HCT116 (cell line): ENCODE data around the gene SCGB1D2. TPM values are rescaled to one million over a fixed set of nuclear protein-coding genes. Genes with fewer than 3 reads are reported as not detected.

Source experiments
- ATAC-seq: fragments of 200-7000 bp; cut with Tn5 transposase; 2 replicates; pipeline ENCODE4 v1.9.1; 2020; ENCODE audit warnings: mild to moderate bottlenecking, moderate library complexity
- BruUV-seq: library from RNA; stranded (reverse); fragments of 400-500 nt; replicated peaks from 2 replicates; lab custom pipeline; 2021; lab: Mats Ljungman, UMichigan
- CTCF ChIA-PET: fragments of 300-600 bp; sonication (Branson Sonifier 250); formaldehyde crosslinking; loops from one replicate; lab custom pipeline; 2021; ENCODE audit warnings: antibody characterized with exemption; lab: Charles Lee
- POLR2A ChIA-PET: fragments of 300-600, 350-600 bp; sonication (Branson Sonifier 250); formaldehyde crosslinking; loops from one replicate; lab custom pipeline; 2021; ENCODE audit warnings: antibody characterized with exemption; lab: Charles Lee
- RAD21 ChIA-PET, 2 experiments: fragments of 300-600 bp; sonication (Branson Sonifier 250); formaldehyde crosslinking; loops; one replicate each; lab custom pipeline; 2023; ENCODE audit warnings: low total read pairs in 2 of 2; ENCODE audit not compliant: uncharacterized antibody in 2 of 2, unreplicated experiment in 2 of 2, low non-redundant PET in 1 of 2; lab: Charles Lee
- DNase-seq: peaks from one replicate; pipeline ENCODE4 v3.0.0-alpha.2; 2010; ENCODE audit warnings: low read depth, low spot score
- H2AFZ ChIP-seq: fragments of 200-600 bp; shearing (Covaris generic), sonication (generic); 2 replicates; pipeline ENCODE4 v1.6.1; 2017; ENCODE audit warnings: low read depth, mixed run types, mixed read lengths, antibody characterized with exemption, low read length; ENCODE audit not compliant: poor library complexity, severe bottlenecking
- H3K27ac ChIP-seq: 2 replicates; pipeline ENCODE4 v1.5.1; 2012; ENCODE audit warnings: low read depth, low read length
- H3K27me3 ChIP-seq: fragments of 200-600 bp; sonication (generic); 2 replicates; pipeline ENCODE4 v1.6.1; 2016; ENCODE audit warnings: mixed run types, low read length, mixed read lengths; ENCODE audit not compliant: insufficient read depth
- H3K36me3 ChIP-seq, 2 experiments: fragments of 200-500 bp in 1 of 2; fragments of 200-600 bp in 1 of 2; sonication (Bioruptor generic) in 1 of 2; sonication (generic) in 1 of 2; 2 replicates each; pipeline versions ENCODE4 v1.5.1 to v1.6.1; 2014 to 2016; ENCODE audit warnings: low read length in 2 of 2, inconsistent platforms in 1 of 2, mixed read lengths in 1 of 2, mixed run types in 1 of 2; ENCODE audit not compliant: insufficient read depth in 2 of 2, control insufficient read depth in 1 of 2
- H3K4me1 ChIP-seq, 2 experiments: fragments of 200-600 bp in 1 of 2; sonication (generic) in 1 of 2; 2 replicates each; pipeline versions ENCODE4 v1.5.1 to v1.6.1; 2012 to 2017; ENCODE audit warnings: low read length in 2 of 2, inconsistent platforms in 1 of 2, mild to moderate bottlenecking in 1 of 2, mixed read lengths in 1 of 2, mixed run types in 1 of 2, moderate library complexity in 1 of 2; ENCODE audit not compliant: insufficient read depth in 2 of 2, control insufficient read depth in 1 of 2
- H3K4me2 ChIP-seq: fragments of 200-600 bp; sonication (generic); 2 replicates; pipeline ENCODE4 v1.6.1; 2017; ENCODE audit warnings: mixed run types, low read length, mixed read lengths
- H3K4me3 ChIP-seq, 2 experiments: fragments of 200-600 bp in 1 of 2; sonication (generic) in 1 of 2; replicated peaks in 1 of 2; 2 replicates each; pipeline ENCODE4 v1.5.1; 2011 to 2016; ENCODE audit warnings: low read length in 2 of 2, control low read depth in 1 of 2, low read depth in 1 of 2, mild to moderate bottlenecking in 1 of 2, mixed read lengths in 1 of 2, mixed run types in 1 of 2
- H3K79me2 ChIP-seq: fragments of 200-600 bp; sonication (generic); 2 replicates; pipeline ENCODE4 v1.6.1; 2017; ENCODE audit warnings: mild to moderate bottlenecking, mixed run types, low read length, moderate library complexity, mixed read lengths; ENCODE audit not compliant: insufficient read depth
- H3K9ac ChIP-seq: fragments of 200-600 bp; sonication (generic); 2 replicates; pipeline ENCODE4 v1.6.1; 2016; ENCODE audit warnings: low read length, mixed read lengths
- H3K9me2 ChIP-seq: fragments of 200-600 bp; sonication (generic), shearing (Covaris generic); 2 replicates; pipeline ENCODE4 v1.6.1; 2017; ENCODE audit warnings: mixed run types, mild to moderate bottlenecking, moderate library complexity; ENCODE audit not compliant: insufficient read depth
- H3K9me3 ChIP-seq, 2 experiments: fragments of 200-500 bp in 1 of 2; fragments of 200-600 bp in 1 of 2; sonication (Bioruptor generic) in 1 of 2; sonication (generic) in 1 of 2; 2 replicates each; pipeline ENCODE4 v1.6.1; 2014 to 2017; ENCODE audit warnings: low read length in 2 of 2, mixed read lengths in 2 of 2, inconsistent platforms in 1 of 2, low read depth in 1 of 2, mild to moderate bottlenecking in 1 of 2, mixed run types in 1 of 2, moderate library complexity in 1 of 2; ENCODE audit not compliant: control insufficient read depth in 1 of 2, insufficient read depth in 1 of 2
- H4K20me1 ChIP-seq: fragments of 200-600 bp; sonication (generic), shearing (Covaris generic); 2 replicates; pipeline ENCODE4 v1.6.1; 2017; ENCODE audit warnings: mixed run types, mild to moderate bottlenecking, moderate library complexity; ENCODE audit not compliant: insufficient read depth
- CBX3 ChIP-seq: IDR thresholded peaks from 2 replicates; pipeline ENCODE4 v1.6.1; 2012; ENCODE audit warnings: low read depth
- EGR1 ChIP-seq: IDR thresholded peaks from 2 replicates; pipeline ENCODE4 v1.6.1; 2012; ENCODE audit warnings: low read depth
- REST ChIP-seq: IDR thresholded peaks from 2 replicates; pipeline ENCODE4 v1.6.1; 2012; ENCODE audit warnings: low read depth
- SP1 ChIP-seq: IDR thresholded peaks from 2 replicates; pipeline ENCODE4 v1.6.1; 2012; ENCODE audit warnings: low read depth
- intact Hi-C: fragments of 100-400 bp; cut with micrococcal nuclease; formaldehyde crosslinking; loops from 2 replicates; pipeline ENCODE4 v1.10.0; 2022
- total RNA-seq: library from RNA; stranded (reverse); gene quantifications from one replicate; pipeline ENCODE4 v1.2.1, GENCODE V29; 2021; ENCODE audit not compliant: unreplicated experiment

SCGB1D2 gene
- total RNA-seq, 1 experiment from 2014 or later = not detected

DNA sequence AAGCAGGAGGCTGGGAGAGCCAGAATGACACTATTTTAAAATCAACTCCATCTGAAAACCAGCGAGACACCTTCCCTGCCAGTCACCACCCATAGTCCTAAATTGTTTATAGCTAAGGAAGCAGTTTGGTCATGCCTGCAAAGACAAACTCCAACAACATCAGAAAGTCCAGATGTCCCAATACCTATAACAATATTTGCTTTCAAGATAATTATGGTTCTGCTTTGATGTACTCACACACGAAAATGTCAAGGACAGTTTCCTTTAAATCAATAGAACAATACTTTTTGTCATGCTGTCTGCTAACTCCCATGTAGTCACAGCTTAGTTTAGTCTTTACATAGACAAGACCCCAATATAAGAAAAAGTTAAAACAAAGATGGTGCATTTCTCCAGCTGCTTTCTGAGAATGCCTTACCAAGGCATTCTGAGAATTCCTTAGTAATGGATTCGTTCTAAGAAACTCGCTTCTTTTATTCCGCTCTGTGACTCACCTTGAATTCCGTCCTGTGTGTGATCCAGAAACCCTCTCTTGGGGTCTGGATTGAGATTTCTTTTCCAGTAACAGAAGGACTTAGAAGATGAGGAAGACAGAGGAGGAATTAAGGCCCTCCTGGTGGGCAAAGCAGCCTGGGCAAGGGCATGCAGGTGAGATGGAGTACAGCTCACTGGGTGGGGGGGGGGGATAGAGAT, 18.4 kb downstream of the SCGB1D2 start:
- ChIA-PET POLR2A (no interaction called here), CTCF (no interaction called here), RAD21 (no interaction called here)
- H3K9me3 ChIP-seq = no peaks in the 10 kb centered on the region
- intact Hi-C loops = no loop called here
- ATAC-seq (no peak), DNase-seq (no peak)
- no peaks in the 10 kb centered on the region for H3K36me3 ChIP-seq
- H2AFZ ChIP-seq = no peak overlapping the region
- no peaks in the 10 kb centered on the region for H3K4me1 ChIP-seq
- no peaks in the 10 kb centered on the region for H3K9me2 ChIP-seq
- no peaks in the 10 kb centered on the region for H4K20me1 ChIP-seq
- H3K79me2 ChIP-seq = no peaks in the 10 kb centered on the region
- no peak overlapping the region for H3K4me3 ChIP-seq
- no TSS peak for BruUV-seq
- H3K27me3 ChIP-seq = peaks cover 3% of the 10 kb centered on the region; the same call in 1 of the 2 replicates
- H3K27ac ChIP-seq = no peak overlapping the region
- TF ChIP-seq REST (no peak), EGR1 (no peak)
- no peak overlapping the region for H3K9ac ChIP-seq
- no peak overlapping the region for H3K4me2 ChIP-seq

DNA sequence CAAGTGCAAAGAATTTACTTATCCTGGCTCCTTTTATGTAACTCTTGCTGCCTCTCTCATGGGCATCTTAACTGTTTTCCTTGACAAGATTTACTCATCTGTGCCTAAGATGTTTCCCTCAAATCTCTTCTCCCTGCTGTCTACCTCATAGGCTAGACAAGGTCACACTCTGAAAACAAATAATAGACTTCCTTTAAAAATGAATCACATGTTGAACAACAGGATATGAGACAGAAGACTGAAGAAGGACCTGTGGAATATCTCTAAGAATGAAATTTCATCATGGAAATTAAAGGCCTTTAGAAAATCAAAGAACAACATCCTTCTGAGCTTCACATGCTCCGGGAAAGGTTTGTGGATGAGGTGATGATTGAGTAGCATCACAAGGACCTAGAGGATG, 22.0 kb downstream of the SCGB1D2 start:
- H3K27me3 ChIP-seq = peaks cover 3% of the 10 kb centered on the region; the same call in 1 of the 2 replicates
- ChIA-PET POLR2A (no interaction called here), RAD21 (no interaction called here), CTCF (no interaction called here)
- no peak overlapping the region for H2AFZ ChIP-seq
- H3K9me2 ChIP-seq = no peaks in the 10 kb centered on the region
- DNase-seq (no peak), ATAC-seq (no peak)
- H3K79me2 ChIP-seq = no peaks in the 10 kb centered on the region
- no peak overlapping the region for H3K27ac ChIP-seq
- TF ChIP-seq SP1 (no peak), CBX3 (no peak)
- H3K4me1 ChIP-seq = peaks cover 0 to 5% of the 10 kb centered on the region in 2 experiments; a peak in 1 of 4 replicates
- no peaks in the 10 kb centered on the region for H3K36me3 ChIP-seq
- no peak overlapping the region for H3K4me2 ChIP-seq
- intact Hi-C loops = no loop called here
- H4K20me1 ChIP-seq = no peaks in the 10 kb centered on the region
- no TSS peak for BruUV-seq
- no peak overlapping the region for H3K4me3 ChIP-seq
- H3K9ac ChIP-seq = no peak overlapping the region
- H3K9me3 ChIP-seq = no peaks in the 10 kb centered on the region
